ENCODE measurements around the gene HMCN1. TPM values are rescaled to one million over a fixed set of nuclear protein-coding genes. Genes with fewer than 3 reads are reported as not detected.

The HMCN1 gene
- total and polyA plus RNA-seq, 2 experiments from 2014 or later: 1.6 to 8.7 TPM

DNA sequence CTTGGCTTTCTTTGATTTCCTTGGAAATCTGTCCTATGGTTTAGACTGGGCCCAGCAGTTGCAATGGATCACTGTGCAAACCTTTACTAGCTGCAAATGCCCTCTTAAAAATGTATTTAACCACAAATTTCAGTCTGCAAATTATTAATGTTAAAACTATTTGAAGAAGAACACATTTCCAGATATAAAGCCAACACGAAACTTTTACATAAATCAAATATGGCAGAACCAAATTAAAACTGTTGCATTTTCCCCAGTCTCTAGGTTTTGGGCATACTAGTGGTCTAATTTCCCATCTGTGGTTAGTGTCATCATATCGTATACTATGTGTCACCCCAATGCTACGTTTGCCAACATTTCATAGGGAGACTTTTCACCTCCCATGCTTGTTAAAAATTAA is 52.3 kb downstream of the HMCN1 start:
- Histone ChIP-seq H3K9me2 (ENCODE audit: insufficient read depth) (no peaks in the 10 kb centered on the region), H3K27me3 (ENCODE audit: insufficient read depth) (no peaks in the 10 kb centered on the region), H3F3A (replicated peaks; ENCODE audit: low read depth) (no peaks in the 10 kb centered on the region), H4K20me1 (replicated peaks; ENCODE audit: insufficient read depth) (no peaks in the 10 kb centered on the region), H3K79me2 (replicated peaks; ENCODE audit: insufficient read depth) (no peaks in the 10 kb centered on the region), H3K4me2 (no peak overlapping the region), H3K4me3 (no peak overlapping the region), H3K27ac (ENCODE audit: low read depth) (no peak overlapping the region), H3K4me1 (ENCODE audit: insufficient read depth) (no peaks in the 10 kb centered on the region), H3K36me3 (ENCODE audit: insufficient read depth) (no peaks in the 10 kb centered on the region), H2AFZ (no peak overlapping the region)
- H3K36me3 Mint-ChIP-seq (ENCODE audit: low read depth): peaks cover 17% of the 10 kb centered on the region
- peaks cover 6% of the 10 kb centered on the region; the same call in 2 of the 3 replicates for H3K4me1 Mint-ChIP-seq
- H3K4me3 Mint-ChIP-seq: no peak overlapping the region
- ATAC-seq: no peak
- H3K27ac Mint-ChIP-seq: no peak overlapping the region
- no peak for DNase-seq (ENCODE audit: low spot score)
- no peaks in the 10 kb centered on the region for H3K27me3 Mint-ChIP-seq (ENCODE audit: insufficient read depth, low read depth, poor library complexity)
- peaks cover 22% of the 10 kb centered on the region for H3K9me3 Mint-ChIP-seq
- TF ChIP-seq CREB1 (CRISPR knock-in tag; IDR thresholded peaks at IDR 0.05; ENCODE audit: low read depth) (no peak), JUNB (IDR thresholded peaks at IDR 0.05; ENCODE audit: unreplicated experiment) (no peak), REST (IDR thresholded peaks at IDR 0.05; ENCODE audit: unreplicated experiment) (no peak), NANOG (IDR thresholded peaks at IDR 0.05; ENCODE audit: borderline replicate concordance) (no peak), STAT1 (IDR thresholded peaks at IDR 0.05; ENCODE audit: unreplicated experiment) (no peak), POLR2AphosphoS5 (IDR thresholded peaks at IDR 0.05; ENCODE audit: low read depth) (no peak), EZH2phosphoT487 (IDR thresholded peaks at IDR 0.05; ENCODE audit: unreplicated experiment) (no peak), EZH2 (IDR thresholded peaks at IDR 0.05; ENCODE audit: low read depth, unreplicated experiment) (no peak)
- TF ChIP-seq, protein P1, sequence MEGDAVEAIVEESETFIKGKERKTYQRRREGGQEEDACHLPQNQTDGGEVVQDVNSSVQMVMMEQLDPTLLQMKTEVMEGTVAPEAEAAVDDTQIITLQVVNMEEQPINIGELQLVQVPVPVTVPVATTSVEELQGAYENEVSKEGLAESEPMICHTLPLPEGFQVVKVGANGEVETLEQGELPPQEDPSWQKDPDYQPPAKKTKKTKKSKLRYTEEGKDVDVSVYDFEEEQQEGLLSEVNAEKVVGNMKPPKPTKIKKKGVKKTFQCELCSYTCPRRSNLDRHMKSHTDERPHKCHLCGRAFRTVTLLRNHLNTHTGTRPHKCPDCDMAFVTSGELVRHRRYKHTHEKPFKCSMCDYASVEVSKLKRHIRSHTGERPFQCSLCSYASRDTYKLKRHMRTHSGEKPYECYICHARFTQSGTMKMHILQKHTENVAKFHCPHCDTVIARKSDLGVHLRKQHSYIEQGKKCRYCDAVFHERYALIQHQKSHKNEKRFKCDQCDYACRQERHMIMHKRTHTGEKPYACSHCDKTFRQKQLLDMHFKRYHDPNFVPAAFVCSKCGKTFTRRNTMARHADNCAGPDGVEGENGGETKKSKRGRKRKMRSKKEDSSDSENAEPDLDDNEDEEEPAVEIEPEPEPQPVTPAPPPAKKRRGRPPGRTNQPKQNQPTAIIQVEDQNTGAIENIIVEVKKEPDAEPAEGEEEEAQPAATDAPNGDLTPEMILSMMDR (conservative IDR thresholded peaks at IDR 0.05; ENCODE audit: low read depth in 2 of 2): no peak
- TF ChIP-seq, protein P2, sequence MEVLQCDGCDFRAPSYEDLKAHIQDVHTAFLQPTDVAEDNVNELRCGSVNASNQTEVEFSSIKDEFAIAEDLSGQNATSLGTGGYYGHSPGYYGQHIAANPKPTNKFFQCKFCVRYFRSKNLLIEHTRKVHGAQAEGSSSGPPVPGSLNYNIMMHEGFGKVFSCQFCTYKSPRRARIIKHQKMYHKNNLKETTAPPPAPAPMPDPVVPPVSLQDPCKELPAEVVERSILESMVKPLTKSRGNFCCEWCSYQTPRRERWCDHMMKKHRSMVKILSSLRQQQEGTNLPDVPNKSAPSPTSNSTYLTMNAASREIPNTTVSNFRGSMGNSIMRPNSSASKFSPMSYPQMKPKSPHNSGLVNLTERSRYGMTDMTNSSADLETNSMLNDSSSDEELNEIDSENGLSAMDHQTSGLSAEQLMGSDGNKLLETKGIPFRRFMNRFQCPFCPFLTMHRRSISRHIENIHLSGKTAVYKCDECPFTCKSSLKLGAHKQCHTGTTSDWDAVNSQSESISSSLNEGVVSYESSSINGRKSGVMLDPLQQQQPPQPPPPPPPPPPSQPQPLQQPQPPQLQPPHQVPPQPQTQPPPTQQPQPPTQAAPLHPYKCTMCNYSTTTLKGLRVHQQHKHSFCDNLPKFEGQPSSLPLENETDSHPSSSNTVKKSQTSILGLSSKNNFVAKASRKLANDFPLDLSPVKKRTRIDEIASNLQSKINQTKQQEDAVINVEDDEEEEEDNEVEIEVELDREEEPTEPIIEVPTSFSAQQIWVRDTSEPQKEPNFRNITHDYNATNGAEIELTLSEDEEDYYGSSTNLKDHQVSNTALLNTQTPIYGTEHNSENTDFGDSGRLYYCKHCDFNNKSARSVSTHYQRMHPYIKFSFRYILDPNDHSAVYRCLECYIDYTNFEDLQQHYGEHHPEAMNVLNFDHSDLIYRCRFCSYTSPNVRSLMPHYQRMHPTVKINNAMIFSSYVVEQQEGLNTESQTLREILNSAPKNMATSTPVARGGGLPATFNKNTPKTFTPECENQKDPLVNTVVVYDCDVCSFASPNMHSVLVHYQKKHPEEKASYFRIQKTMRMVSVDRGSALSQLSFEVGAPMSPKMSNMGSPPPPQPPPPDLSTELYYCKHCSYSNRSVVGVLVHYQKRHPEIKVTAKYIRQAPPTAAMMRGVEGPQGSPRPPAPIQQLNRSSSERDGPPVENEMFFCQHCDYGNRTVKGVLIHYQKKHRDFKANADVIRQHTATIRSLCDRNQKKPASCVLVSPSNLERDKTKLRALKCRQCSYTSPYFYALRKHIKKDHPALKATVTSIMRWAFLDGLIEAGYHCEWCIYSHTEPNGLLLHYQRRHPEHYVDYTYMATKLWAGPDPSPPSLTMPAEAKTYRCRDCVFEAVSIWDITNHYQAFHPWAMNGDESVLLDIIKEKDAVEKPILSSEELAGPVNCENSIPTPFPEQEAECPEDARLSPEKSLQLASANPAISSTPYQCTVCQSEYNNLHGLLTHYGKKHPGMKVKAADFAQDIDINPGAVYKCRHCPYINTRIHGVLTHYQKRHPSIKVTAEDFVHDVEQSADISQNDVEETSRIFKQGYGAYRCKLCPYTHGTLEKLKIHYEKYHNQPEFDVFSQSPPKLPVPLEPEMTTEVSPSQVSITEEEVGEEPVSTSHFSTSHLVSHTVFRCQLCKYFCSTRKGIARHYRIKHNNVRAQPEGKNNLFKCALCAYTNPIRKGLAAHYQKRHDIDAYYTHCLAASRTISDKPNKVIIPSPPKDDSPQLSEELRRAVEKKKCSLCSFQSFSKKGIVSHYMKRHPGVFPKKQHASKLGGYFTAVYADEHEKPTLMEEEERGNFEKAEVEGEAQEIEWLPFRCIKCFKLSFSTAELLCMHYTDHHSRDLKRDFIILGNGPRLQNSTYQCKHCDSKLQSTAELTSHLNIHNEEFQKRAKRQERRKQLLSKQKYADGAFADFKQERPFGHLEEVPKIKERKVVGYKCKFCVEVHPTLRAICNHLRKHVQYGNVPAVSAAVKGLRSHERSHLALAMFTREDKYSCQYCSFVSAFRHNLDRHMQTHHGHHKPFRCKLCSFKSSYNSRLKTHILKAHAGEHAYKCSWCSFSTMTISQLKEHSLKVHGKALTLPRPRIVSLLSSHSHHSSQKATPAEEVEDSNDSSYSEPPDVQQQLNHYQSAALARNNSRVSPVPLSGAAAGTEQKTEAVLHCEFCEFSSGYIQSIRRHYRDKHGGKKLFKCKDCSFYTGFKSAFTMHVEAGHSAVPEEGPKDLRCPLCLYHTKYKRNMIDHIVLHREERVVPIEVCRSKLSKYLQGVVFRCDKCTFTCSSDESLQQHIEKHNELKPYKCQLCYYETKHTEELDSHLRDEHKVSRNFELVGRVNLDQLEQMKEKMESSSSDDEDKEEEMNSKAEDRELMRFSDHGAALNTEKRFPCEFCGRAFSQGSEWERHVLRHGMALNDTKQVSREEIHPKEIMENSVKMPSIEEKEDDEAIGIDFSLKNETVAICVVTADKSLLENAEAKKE (CRISPR knock-in tag; IDR thresholded peaks at IDR 0.05): no peak
